GM11168 (cell line): ENCODE data around the gene S100A11.

ENCODE experiments used
- in situ Hi-C: fragments of 300-500 bp; cut with MboI; formaldehyde crosslinking; loops from one replicate; pipeline ENCODE4 v1.12.0; 2022; ENCODE audit warnings: low sequenced_read_pairs; ENCODE audit not compliant: unreplicated experiment

Gene S100A11

DNA sequence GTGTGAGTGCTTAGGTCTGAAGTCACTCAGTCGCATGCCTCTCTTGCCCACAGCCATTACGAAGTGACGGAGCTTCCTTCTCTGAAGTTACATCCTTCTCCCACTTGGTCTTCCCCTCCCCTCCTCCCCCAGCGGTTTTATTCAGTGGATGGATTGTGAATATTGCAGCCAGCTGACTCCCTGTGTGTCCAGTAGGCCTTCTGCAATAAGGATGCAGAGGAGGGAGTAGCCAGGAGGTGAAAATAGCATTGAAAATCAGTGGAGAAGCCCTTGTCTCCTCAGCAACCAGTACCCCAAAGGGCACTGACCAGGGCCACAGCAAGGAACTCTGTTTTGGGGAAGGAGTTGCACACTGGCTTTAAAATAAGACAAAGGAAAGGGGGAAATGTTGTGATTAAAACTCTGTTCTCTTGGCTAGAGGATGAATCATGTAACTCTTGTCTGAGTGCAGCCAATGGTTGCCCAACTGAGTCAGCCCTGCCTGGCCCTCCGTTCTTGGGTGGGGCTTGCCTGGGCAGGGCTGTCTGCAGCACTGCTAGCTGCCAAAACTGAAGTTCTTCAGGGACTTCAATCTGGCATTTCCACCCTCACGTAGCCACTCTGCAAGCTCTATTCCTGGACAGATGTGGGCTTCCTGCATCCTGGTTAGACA, 47.5 kb downstream of the S100A11 start:
- in situ Hi-C loops = no loop called here

DNA sequence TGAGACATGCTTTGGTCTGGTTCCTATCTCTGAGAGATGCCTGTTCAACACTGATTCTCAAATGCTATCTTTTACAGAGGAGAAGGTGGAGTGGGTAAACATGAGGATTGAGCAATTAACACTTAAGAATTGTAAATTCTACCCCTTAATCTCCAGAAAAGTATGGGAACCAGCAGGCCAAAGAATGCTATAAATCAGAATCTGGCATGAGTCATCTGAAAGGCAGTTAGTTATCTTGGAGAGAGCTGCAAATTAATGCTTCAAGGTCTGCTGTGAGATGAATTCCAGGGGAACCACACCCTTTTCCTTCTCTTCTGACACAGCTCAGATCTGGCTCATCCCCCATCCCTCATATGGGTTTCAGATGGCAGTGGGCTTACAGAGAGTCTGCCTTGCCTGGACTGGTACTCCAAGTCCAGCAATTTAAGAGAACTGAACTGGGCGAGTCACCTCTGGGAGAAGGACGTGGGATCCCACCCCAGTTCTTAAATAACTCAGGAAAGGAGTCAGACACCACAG, 48.3 kb downstream of the S100A11 start:
- in situ Hi-C loops = no loop called here

DNA sequence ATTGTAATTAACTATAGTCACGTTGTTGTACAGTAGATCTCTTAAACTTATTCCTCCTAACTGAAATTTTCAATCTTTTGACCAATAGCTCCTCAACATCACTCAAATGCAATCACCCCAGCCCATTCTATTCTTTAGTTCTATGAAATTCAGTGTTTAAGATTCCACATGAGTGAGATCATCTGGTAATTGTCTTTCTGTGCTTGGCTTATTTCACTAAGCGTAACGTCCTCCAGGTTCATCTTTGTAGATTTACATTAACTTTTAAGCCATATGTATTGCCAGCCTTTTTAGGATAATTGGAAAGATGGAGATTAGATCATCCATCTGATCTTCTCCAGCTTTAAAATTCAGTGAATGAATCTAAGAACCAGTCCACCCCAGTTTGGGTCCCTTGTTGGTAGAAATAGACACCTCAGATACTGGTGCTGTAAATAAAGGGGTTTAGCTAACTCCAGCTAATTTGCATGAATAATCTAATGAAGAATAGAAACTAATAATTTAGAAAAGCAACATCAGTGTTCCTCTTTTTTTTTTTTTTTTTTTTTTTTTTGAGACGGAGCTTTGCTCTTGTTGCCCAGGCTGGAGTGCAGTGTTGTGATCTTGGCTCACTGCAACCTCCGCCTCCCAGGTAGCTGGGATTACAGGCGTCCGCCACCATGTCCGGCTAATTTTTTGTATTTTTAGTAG, 50.2 kb downstream of the S100A11 start:
- in situ Hi-C loops = no loop called here

DNA sequence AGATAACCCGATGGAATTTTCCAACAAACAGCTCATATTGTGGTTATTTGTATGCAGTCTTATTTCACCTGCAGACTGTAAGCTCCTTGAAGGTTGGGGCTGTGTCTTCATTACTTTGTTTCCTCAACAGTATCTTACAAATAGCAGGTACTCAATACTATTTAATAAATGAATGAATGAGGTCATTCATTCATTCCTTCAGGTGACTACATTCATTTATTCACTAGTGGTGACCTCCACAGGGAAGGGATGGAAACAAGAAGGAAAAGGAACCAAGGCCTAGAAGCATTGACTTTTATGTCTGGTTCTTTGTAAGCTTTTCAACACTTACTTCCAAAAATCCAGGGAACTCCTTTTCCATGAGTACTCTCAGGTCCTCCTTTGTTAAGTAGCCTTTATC, 51.0 kb downstream of the S100A11 start:
- in situ Hi-C loops = no loop called here

DNA sequence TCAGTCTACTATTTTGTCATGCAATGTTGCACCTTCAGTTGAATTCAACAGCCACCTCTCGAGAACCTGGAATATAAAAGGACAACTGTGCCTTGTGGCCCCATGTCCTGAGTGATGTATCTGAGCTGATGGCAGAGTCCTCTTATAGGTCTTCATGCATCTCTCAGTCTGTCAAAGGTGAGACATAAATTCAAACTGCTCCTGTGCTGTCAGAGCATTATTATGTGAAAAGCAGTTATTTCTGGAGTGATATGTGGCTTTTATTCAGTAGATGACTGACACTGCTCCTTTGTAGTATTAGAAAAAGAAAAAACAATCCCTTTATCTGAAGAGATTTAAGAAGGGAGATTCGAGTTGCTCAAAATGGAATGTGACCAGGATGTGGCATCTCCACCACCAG, 51.5 kb downstream of the S100A11 start:
- in situ Hi-C loops = no loop called here

DNA sequence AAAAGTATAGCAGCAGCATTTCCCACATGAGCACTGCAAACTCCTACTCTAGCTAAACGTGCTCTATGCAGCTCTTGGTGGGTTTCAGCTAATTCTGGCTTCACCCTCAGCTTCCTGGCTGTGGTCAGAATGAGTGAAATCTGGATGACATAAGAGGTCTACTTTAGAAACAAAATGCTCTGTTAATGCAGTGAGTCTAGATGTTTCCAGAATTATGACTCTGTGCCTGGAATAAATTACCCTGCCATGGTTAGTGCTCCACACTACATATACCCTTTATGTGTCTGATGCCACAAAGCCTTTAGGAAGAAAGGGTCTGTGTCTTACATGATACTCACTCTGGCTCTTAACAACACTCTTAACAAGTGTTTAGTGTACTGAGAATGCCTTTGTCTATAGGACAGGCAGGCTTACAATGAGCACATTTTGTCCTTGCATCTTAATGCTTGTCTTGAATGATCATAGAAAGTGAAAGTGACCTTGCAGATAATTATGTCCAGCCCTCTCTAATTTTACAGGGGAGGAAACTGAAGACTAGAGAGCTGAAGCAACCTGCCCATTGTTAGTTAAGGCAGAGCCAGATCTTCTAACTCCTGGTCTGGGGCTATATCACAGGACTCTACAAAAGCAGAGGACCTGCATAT, 52.4 kb downstream of the S100A11 start:
- in situ Hi-C loops = no loop called here
